Vagina (tissue), 2 donors: ENCODE data around the gene TMEM14A. TPM values are rescaled to one million over a fixed set of nuclear protein-coding genes. Genes with fewer than 3 reads are reported as not detected.

ENCODE experiments used
- DNase-seq, 2 donors: peaks; one replicate each; pipeline ENCODE4 v3.0.0-alpha.2; 2017; ENCODE audit errors: extremely low spot score in 2 of 2
- H3K27ac ChIP-seq: fragments of 200-600 bp; sonication (generic); one replicate; pipeline ENCODE4 v1.5.1; 2019
- H3K27me3 ChIP-seq: fragments of 200-600 bp; sonication (generic); one replicate; pipeline ENCODE4 v1.5.1; 2019
- H3K36me3 ChIP-seq, 2 donors: fragments of 200-600 bp; sonication (generic); one replicate each; pipeline ENCODE4 v1.5.1; 2017 to 2019
- H3K4me1 ChIP-seq: fragments of 200-600 bp; sonication (generic); one replicate; pipeline ENCODE4 v1.5.1; 2019
- H3K4me3 ChIP-seq, 2 donors: fragments of 200-600 bp; sonication (generic); 1 replicate in 1 of 2; 2 replicates in 1 of 2; pipeline ENCODE4 v1.5.1; 2016 to 2019
- H3K9me3 ChIP-seq: fragments of 200-600 bp; sonication (generic); one replicate; pipeline ENCODE4 v1.5.1; 2019
- POLR2A ChIP-seq, 2 donors: fragments of 450-650 bp; IDR thresholded peaks; one replicate each; pipeline ENCODE4 v1.6.1; 2017; ENCODE audit warnings: antibody characterized with exemption in 2 of 2, mild to moderate bottlenecking in 2 of 2, moderate library complexity in 2 of 2
- POLR2AphosphoS5 ChIP-seq, 2 donors: sonication (generic); formaldehyde crosslinking; IDR thresholded peaks; one replicate each; pipeline ENCODE4 v1.9.0; 2017; ENCODE audit warnings: antibody characterized with exemption in 2 of 2, mild to moderate bottlenecking in 2 of 2, low read depth in 1 of 2; ENCODE audit not compliant: insufficient read depth in 1 of 2
- intact Hi-C: fragments of 100-400 bp; cut with DNase I; formaldehyde crosslinking; loops from one replicate; pipeline ENCODE4 v1.15.1; 2023
- total RNA-seq: library from RNA; depleted of rRNA; stranded (reverse); fragments of >200 nt; gene quantifications from one replicate; pipeline ENCODE4 v1.2.3, GENCODE V29; 2016
- TF ChIP-seq, protein P1 (sequence below), 3 experiments: fragments of 450-650 bp in 2 of 3; fragments of 200-600 bp in 1 of 3; sonication (generic) in 1 of 3; IDR thresholded peaks; one replicate each; pipeline ENCODE4 v1.5.1; 2017 to 2019; ENCODE audit warnings: antibody characterized with exemption in 3 of 3, mild to moderate bottlenecking in 2 of 3, moderate library complexity in 2 of 3

TMEM14A gene
- total RNA-seq, 1 donor from 2014 or later, result 16.9 TPM

- H3K27me3 ChIP-seq, result no peaks in the 10 kb centered on the region
- TF ChIP-seq, protein P1, sequence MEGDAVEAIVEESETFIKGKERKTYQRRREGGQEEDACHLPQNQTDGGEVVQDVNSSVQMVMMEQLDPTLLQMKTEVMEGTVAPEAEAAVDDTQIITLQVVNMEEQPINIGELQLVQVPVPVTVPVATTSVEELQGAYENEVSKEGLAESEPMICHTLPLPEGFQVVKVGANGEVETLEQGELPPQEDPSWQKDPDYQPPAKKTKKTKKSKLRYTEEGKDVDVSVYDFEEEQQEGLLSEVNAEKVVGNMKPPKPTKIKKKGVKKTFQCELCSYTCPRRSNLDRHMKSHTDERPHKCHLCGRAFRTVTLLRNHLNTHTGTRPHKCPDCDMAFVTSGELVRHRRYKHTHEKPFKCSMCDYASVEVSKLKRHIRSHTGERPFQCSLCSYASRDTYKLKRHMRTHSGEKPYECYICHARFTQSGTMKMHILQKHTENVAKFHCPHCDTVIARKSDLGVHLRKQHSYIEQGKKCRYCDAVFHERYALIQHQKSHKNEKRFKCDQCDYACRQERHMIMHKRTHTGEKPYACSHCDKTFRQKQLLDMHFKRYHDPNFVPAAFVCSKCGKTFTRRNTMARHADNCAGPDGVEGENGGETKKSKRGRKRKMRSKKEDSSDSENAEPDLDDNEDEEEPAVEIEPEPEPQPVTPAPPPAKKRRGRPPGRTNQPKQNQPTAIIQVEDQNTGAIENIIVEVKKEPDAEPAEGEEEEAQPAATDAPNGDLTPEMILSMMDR (IDR thresholded peaks at IDR 0.05), result no peak
- TF ChIP-seq POLR2AphosphoS5 (IDR thresholded peaks at IDR 0.05; ENCODE audit: insufficient read depth in 1 of 2, low read depth in 1 of 2) (no peak), POLR2A (IDR thresholded peaks at IDR 0.05) (no peak)
- no peak for DNase-seq
Observed at GRCh38 chr6:52641388-52641787, 29.5 kb upstream of the TMEM14A start.

GRCh38 chr6:52641826-52642225 is 29.1 kb upstream of the TMEM14A start:
- intact Hi-C loops, result no loop called here
- no peaks in the 10 kb centered on the region for H3K27me3 ChIP-seq
- H3K36me3 ChIP-seq, result no peaks in the 10 kb centered on the region
- H3K4me1 ChIP-seq, result no peaks in the 10 kb centered on the region
- no peaks in the 10 kb centered on the region for H3K9me3 ChIP-seq
- TF ChIP-seq POLR2A (IDR thresholded peaks at IDR 0.05) (no peak), POLR2AphosphoS5 (IDR thresholded peaks at IDR 0.05; ENCODE audit: insufficient read depth in 1 of 2, low read depth in 1 of 2) (no peak)
- TF ChIP-seq, protein P1 (IDR thresholded peaks at IDR 0.05), result no peak
- no peak overlapping the region for H3K27ac ChIP-seq
- no peak for DNase-seq
- H3K4me3 ChIP-seq, result no peak overlapping the region

More at GRCh38 chr6:52641388-52641787, 29.5 kb upstream of the TMEM14A start:
- Histone ChIP-seq H3K27ac (no peak overlapping the region), H3K36me3 (no peaks in the 10 kb centered on the region), H3K4me1 (no peaks in the 10 kb centered on the region), H3K9me3 (no peaks in the 10 kb centered on the region), H3K4me3 (no peak overlapping the region)
- intact Hi-C loops, result no loop called here

GRCh38 chr6:52642368-52642767 is 28.5 kb upstream of the TMEM14A start:
- H3K27ac ChIP-seq, result no peak overlapping the region
- H3K4me3 ChIP-seq, result no peak overlapping the region
- no peaks in the 10 kb centered on the region for H3K4me1 ChIP-seq
- no peaks in the 10 kb centered on the region for H3K36me3 ChIP-seq
- DNase-seq, result no peak
- H3K9me3 ChIP-seq, result no peaks in the 10 kb centered on the region
- TF ChIP-seq POLR2A (IDR thresholded peaks at IDR 0.05), result no peak
- TF ChIP-seq, protein P1 (IDR thresholded peaks at IDR 0.05), result no peak
- no peak for TF ChIP-seq POLR2AphosphoS5 (IDR thresholded peaks at IDR 0.05; ENCODE audit: insufficient read depth in 1 of 2, low read depth in 1 of 2)
- H3K27me3 ChIP-seq, result no peaks in the 10 kb centered on the region
- intact Hi-C loops, result no loop called here

DNA sequence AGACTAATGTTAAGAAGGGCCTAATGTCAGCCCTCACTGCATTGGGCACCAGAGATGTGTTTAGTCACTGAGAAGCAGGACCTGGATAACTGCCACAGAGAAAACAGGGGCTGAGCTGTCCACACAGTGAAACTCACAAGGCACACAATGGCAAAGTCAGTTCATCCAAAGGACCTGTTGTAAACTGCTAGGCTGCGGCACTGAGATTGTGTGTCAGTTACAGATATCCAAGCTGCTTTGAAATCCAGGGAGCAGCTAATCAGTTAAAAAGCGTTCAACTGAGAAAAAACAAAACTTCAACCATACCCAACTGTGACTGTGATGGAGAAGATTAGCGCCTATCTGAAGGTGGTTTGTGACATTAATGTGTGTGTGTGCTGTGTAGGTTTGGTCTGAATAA is 27.8 kb upstream of the TMEM14A start:
- H3K9me3 ChIP-seq, result no peaks in the 10 kb centered on the region
- no peaks in the 10 kb centered on the region for H3K27me3 ChIP-seq
- intact Hi-C loops, result no loop called here
- H3K4me3 ChIP-seq, result no peak overlapping the region
- no peak overlapping the region for H3K27ac ChIP-seq
- H3K4me1 ChIP-seq, result no peaks in the 10 kb centered on the region
- no peak for TF ChIP-seq POLR2AphosphoS5 (IDR thresholded peaks at IDR 0.05; ENCODE audit: insufficient read depth in 1 of 2, low read depth in 1 of 2)
- no peak for TF ChIP-seq POLR2A (IDR thresholded peaks at IDR 0.05)
- TF ChIP-seq, protein P1 (IDR thresholded peaks at IDR 0.05), result no peak
- H3K36me3 ChIP-seq, result no peaks in the 10 kb centered on the region
- DNase-seq, result no peak

GRCh38 chr6:52644253-52644652 is 26.7 kb upstream of the TMEM14A start:
- Histone ChIP-seq H3K27ac (no peak overlapping the region), H3K27me3 (no peaks in the 10 kb centered on the region), H3K36me3 (no peaks in the 10 kb centered on the region), H3K4me3 (no peak overlapping the region), H3K9me3 (no peaks in the 10 kb centered on the region), H3K4me1 (peaks cover 2% of the 10 kb centered on the region)
- no peak for DNase-seq
- TF ChIP-seq, protein P1 (IDR thresholded peaks at IDR 0.05), result no peak
- TF ChIP-seq POLR2A (IDR thresholded peaks at IDR 0.05), result no peak
- no peak for TF ChIP-seq POLR2AphosphoS5 (IDR thresholded peaks at IDR 0.05; ENCODE audit: insufficient read depth in 1 of 2, low read depth in 1 of 2)
- intact Hi-C loops, result no loop called here
